Karpas-422 (cell line): ENCODE measurements around the gene COX7A2. TPM values are rescaled to one million over a fixed set of nuclear protein-coding genes. Genes with fewer than 3 reads are reported as not detected.
A peak's percentile ranks its signal among the peaks of the same experiment; 100 is the strongest.

Experiments
- DNase-seq: peaks from one replicate; pipeline ENCODE4 v3.0.0-alpha.2; 2015
- H2AFZ ChIP-seq: fragments of 200-600 bp; sonication (generic); 2 replicates; pipeline ENCODE4 v1.6.1; 2014; ENCODE audit warnings: antibody characterized with exemption, low read length, mixed read lengths
- H3K27ac ChIP-seq: fragments of 200-600 bp; sonication (generic); 2 replicates; pipeline ENCODE4 v1.5.1; 2014; ENCODE audit warnings: mild to moderate bottlenecking, low read length, moderate library complexity
- H3K27me3 ChIP-seq: fragments of 200-600 bp; sonication (generic); 2 replicates; pipeline ENCODE4 v1.6.1; 2014; ENCODE audit warnings: low read length, mixed read lengths
- H3K36me3 ChIP-seq: fragments of 200-600 bp; sonication (generic); 2 replicates; pipeline ENCODE4 v1.6.1; 2014; ENCODE audit warnings: low read length, mixed read lengths; ENCODE audit not compliant: insufficient read depth
- H3K4me1 ChIP-seq: fragments of 200-600 bp; sonication (generic); 2 replicates; pipeline ENCODE4 v1.6.1; 2014; ENCODE audit warnings: mild to moderate bottlenecking, low read length, mixed read lengths
- H3K4me2 ChIP-seq: fragments of 200-600 bp; sonication (generic); 2 replicates; pipeline ENCODE4 v1.6.1; 2014; ENCODE audit warnings: low read length, low read depth, mild to moderate bottlenecking; ENCODE audit not compliant: poor library complexity, severe bottlenecking
- H3K4me3 ChIP-seq: fragments of 200-600 bp; sonication (generic); 2 replicates; pipeline ENCODE4 v1.5.1; 2014; ENCODE audit warnings: mild to moderate bottlenecking, antibody characterized with exemption, low read length, mixed read lengths
- H3K79me2 ChIP-seq: fragments of 200-600 bp; sonication (generic); 2 replicates; pipeline ENCODE4 v1.6.1; 2014; ENCODE audit warnings: mild to moderate bottlenecking, low read length, mixed read lengths
- H3K9ac ChIP-seq: fragments of 200-600 bp; sonication (generic); 2 replicates; pipeline ENCODE4 v1.6.0; 2014; ENCODE audit warnings: low read length
- H3K9me2 ChIP-seq: fragments of 200-600 bp; sonication (generic), shearing (Covaris generic); replicated peaks from 2 replicates; pipeline ENCODE4 v1.6.0; 2014; ENCODE audit warnings: mild to moderate bottlenecking, low read length, moderate library complexity; ENCODE audit not compliant: insufficient read depth
- H3K9me3 ChIP-seq: fragments of 300-700, 200-600 bp; sonication (generic); 2 replicates; pipeline ENCODE4 v1.6.1; 2014; ENCODE audit warnings: low read length, mixed read lengths
- H4K20me1 ChIP-seq: fragments of 200-600 bp; sonication (generic); 2 replicates; pipeline ENCODE4 v1.6.1; 2014; ENCODE audit warnings: mild to moderate bottlenecking, antibody characterized with exemption, low read length, low read depth; ENCODE audit not compliant: insufficient read depth
- total RNA-seq: library from RNA; depleted of rRNA; stranded (reverse); fragments of >200 nt; shearing (Covaris generic); gene quantifications from 2 replicates; pipeline ENCODE4 v1.2.3, GENCODE V29; 2014; ENCODE audit warnings: low replicate concordance; rRNA removed

COX7A2 gene
- 161 and 346 TPM in 2 replicates for total RNA-seq

GRCh38 chr6:75243333-75244062 is at the start of gene COX7A2:
Gene COX7A2 (minus strand): TSS chr6:75243801. CDS start chr6:75243734, 67 bp downstream.
- peak within 1 kb of the TSS; percentile 65 for H3K27ac ChIP-seq
- H3K9me3 ChIP-seq, result no peaks in the 10 kb centered on the region
- peaks cover 25% of the 10 kb centered on the region for H3K36me3 ChIP-seq
- H3K4me1 ChIP-seq, result peaks cover 10% of the 10 kb centered on the region
- no peaks in the 10 kb centered on the region for H3K27me3 ChIP-seq
- H3K4me3 ChIP-seq, result peak within 1 kb of the TSS; percentile 94
- peak within 1 kb of the TSS; percentile 69 for H2AFZ ChIP-seq
- H3K4me2 ChIP-seq, result peak within 1 kb of the TSS; percentile 79
- no peaks in the 10 kb centered on the region for H3K9me2 ChIP-seq
- peaks cover 6% of the 10 kb centered on the region for H4K20me1 ChIP-seq
- H3K79me2 ChIP-seq, result peaks cover 32% of the 10 kb centered on the region
- peak within 1 kb of the TSS; percentile 86 for H3K9ac ChIP-seq
- DNase-seq, result peak; percentile 98

- Histone ChIP-seq H3K4me3 (no peak overlapping the region), H4K20me1 (no peaks in the 10 kb centered on the region), H3K27ac (no peak overlapping the region), H3K79me2 (peaks cover 18% of the 10 kb centered on the region; the same call in 1 of the 2 replicates), H3K27me3 (no peaks in the 10 kb centered on the region), H3K9me3 (no peaks in the 10 kb centered on the region), H3K4me1 (peaks cover 8% of the 10 kb centered on the region), H3K36me3 (no peaks in the 10 kb centered on the region), H3K9me2 (no peaks in the 10 kb centered on the region), H2AFZ (no peak overlapping the region), H3K9ac (no peak overlapping the region), H3K4me2 (no peak overlapping the region)
- DNase-seq, result no peak
Measured at GRCh38 chr6:75292555-75292954, 49.0 kb upstream of the COX7A2 start.

GRCh38 chr6:75291744-75292143 is 48.1 kb upstream of the COX7A2 start:
- Histone ChIP-seq H3K9me3 (no peaks in the 10 kb centered on the region), H3K27ac (no peak overlapping the region), H3K4me3 (no peak overlapping the region), H3K4me2 (no peak overlapping the region), H4K20me1 (no peaks in the 10 kb centered on the region), H3K4me1 (peaks cover 16% of the 10 kb centered on the region), H3K27me3 (no peaks in the 10 kb centered on the region), H2AFZ (no peak overlapping the region), H3K36me3 (no peaks in the 10 kb centered on the region), H3K9me2 (no peaks in the 10 kb centered on the region), H3K79me2 (peaks cover 26% of the 10 kb centered on the region), H3K9ac (no peak overlapping the region)
- DNase-seq, result no peak

GRCh38 chr6:75291331-75291730 is 47.7 kb upstream of the COX7A2 start:
- no peaks in the 10 kb centered on the region for H3K9me2 ChIP-seq
- no peak overlapping the region for H3K9ac ChIP-seq
- no peak overlapping the region for H3K4me3 ChIP-seq
- no peaks in the 10 kb centered on the region for H4K20me1 ChIP-seq
- H3K27me3 ChIP-seq, result no peaks in the 10 kb centered on the region
- H3K27ac ChIP-seq, result no peak overlapping the region
- peaks cover 21% of the 10 kb centered on the region for H3K4me1 ChIP-seq
- no peak for DNase-seq
- no peak overlapping the region for H3K4me2 ChIP-seq
- no peaks in the 10 kb centered on the region for H3K36me3 ChIP-seq
- no peaks in the 10 kb centered on the region for H3K9me3 ChIP-seq
- H2AFZ ChIP-seq, result no peak overlapping the region
- peaks cover 30% of the 10 kb centered on the region for H3K79me2 ChIP-seq

GRCh38 chr6:75290136-75290945 is 46.7 kb upstream of the COX7A2 start:
- H2AFZ ChIP-seq, result no peak overlapping the region
- H3K4me3 ChIP-seq, result no peak overlapping the region
- H3K36me3 ChIP-seq, result no peaks in the 10 kb centered on the region
- H4K20me1 ChIP-seq, result no peaks in the 10 kb centered on the region
- H3K27ac ChIP-seq, result no peak overlapping the region
- no peaks in the 10 kb centered on the region for H3K9me2 ChIP-seq
- H3K27me3 ChIP-seq, result no peaks in the 10 kb centered on the region
- H3K4me1 ChIP-seq, result peaks cover 28% of the 10 kb centered on the region
- no peaks in the 10 kb centered on the region for H3K9me3 ChIP-seq
- no peak overlapping the region for H3K4me2 ChIP-seq
- H3K9ac ChIP-seq, result no peak overlapping the region
- DNase-seq, result no peak
- H3K79me2 ChIP-seq, result peaks cover 40% of the 10 kb centered on the region

- no peak overlapping the region for H2AFZ ChIP-seq
- peak overlapping the region; percentile 87 for H3K4me2 ChIP-seq
- H3K4me1 ChIP-seq, result peaks cover 30% of the 10 kb centered on the region
- no peak overlapping the region for H3K9ac ChIP-seq
- peaks cover 56% of the 10 kb centered on the region for H3K79me2 ChIP-seq
- H3K9me3 ChIP-seq, result no peaks in the 10 kb centered on the region
- no peak for DNase-seq
- peaks cover 12% of the 10 kb centered on the region; the same call in 1 of the 2 replicates for H4K20me1 ChIP-seq
- H3K27me3 ChIP-seq, result no peaks in the 10 kb centered on the region
- H3K4me3 ChIP-seq, result no peak overlapping the region
- H3K36me3 ChIP-seq, result no peaks in the 10 kb centered on the region
- H3K27ac ChIP-seq, result peak overlapping the region; percentile 59; the same call in 1 of the 2 replicates
- H3K9me2 ChIP-seq, result no peaks in the 10 kb centered on the region
Measured at GRCh38 chr6:75288023-75288422, 44.4 kb upstream of the COX7A2 start.

- Histone ChIP-seq H3K9me3 (no peaks in the 10 kb centered on the region), H3K4me2 (peak overlapping the region; percentile 87), H3K4me1 (peaks cover 34% of the 10 kb centered on the region), H3K9me2 (no peaks in the 10 kb centered on the region), H3K27ac (peak overlapping the region; percentile 59; the same call in 1 of the 2 replicates), H4K20me1 (peaks cover 17% of the 10 kb centered on the region), H3K27me3 (no peaks in the 10 kb centered on the region), H3K9ac (peak overlapping the region; percentile 9; the same call in 1 of the 2 replicates), H3K79me2 (peaks cover 62% of the 10 kb centered on the region), H3K36me3 (no peaks in the 10 kb centered on the region), H3K4me3 (peak overlapping the region; percentile 95), H2AFZ (no peak overlapping the region)
- peak; percentile 51 for DNase-seq
Measured at GRCh38 chr6:75287424-75287823, 43.8 kb upstream of the COX7A2 start.

- Histone ChIP-seq H3K79me2 (peaks cover 67% of the 10 kb centered on the region), H3K27ac (peak overlapping the region; percentile 59; the same call in 1 of the 2 replicates), H3K4me3 (peak overlapping the region; percentile 95), H2AFZ (no peak overlapping the region), H3K9ac (peak overlapping the region; percentile 9; the same call in 1 of the 2 replicates), H3K36me3 (no peaks in the 10 kb centered on the region), H3K4me1 (peaks cover 38% of the 10 kb centered on the region), H3K27me3 (no peaks in the 10 kb centered on the region), H3K9me3 (no peaks in the 10 kb centered on the region), H3K9me2 (no peaks in the 10 kb centered on the region), H3K4me2 (peak overlapping the region; percentile 87), H4K20me1 (peaks cover 17% of the 10 kb centered on the region)
- DNase-seq, result no peak
Measured at GRCh38 chr6:75286955-75287354, 43.4 kb upstream of the COX7A2 start.
